D341Med (cell line): ENCODE data around the gene LRG1.

Source experiments
- DNase-seq: peaks from one replicate; pipeline ENCODE4 v3.0.0; 2012; ENCODE audit warnings: low spot score

Gene LRG1, protein sequence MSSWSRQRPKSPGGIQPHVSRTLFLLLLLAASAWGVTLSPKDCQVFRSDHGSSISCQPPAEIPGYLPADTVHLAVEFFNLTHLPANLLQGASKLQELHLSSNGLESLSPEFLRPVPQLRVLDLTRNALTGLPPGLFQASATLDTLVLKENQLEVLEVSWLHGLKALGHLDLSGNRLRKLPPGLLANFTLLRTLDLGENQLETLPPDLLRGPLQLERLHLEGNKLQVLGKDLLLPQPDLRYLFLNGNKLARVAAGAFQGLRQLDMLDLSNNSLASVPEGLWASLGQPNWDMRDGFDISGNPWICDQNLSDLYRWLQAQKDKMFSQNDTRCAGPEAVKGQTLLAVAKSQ

DNA sequence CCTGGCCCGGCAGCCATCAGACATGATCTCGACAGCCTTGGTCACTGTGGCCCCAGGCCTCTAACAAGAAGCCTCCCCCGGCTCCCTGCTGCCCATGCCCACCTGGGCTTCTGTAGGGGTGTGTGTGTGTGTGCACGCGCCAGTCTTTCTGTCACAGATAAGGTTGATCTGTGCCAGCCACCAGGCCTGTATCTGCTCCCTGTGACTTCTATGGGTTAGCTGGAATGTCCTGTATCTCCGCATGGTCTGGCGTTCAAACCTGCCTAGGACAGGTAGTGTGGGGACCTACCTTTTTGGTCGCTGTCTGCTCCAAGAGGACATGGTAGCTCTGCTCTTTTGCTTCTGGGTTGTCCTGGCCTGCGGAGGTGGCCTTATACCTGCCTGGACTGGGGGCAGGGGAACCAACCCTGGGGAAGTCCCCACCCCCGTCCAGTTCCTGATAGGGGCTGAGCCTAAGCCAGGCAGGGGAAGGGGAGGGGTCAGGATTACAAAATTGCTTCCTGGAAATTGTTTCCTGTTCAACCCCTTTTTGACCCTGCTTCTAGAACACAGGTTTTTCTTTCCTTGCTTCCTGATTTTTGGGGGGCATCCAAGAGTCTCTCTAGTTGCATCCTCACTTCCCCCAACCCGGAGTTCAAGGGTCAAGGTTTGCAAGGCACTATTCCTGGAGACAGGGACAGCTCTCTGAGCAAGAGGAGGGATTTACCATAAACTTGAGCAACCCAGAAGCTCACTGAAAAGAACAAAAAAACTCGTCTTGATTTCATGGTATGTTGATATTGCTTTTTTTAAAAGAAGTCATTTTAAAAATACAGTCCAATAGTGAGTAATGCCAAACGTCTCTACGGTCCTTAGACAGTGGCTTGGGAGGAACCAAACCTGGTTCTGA, at the start of gene LRG1:
LRG1 (minus strand) TSS at position 344 of the 889 bp plus-strand sequence; CDS start at position 321, 23 bp downstream.
- DNase-seq: no peak

DNA sequence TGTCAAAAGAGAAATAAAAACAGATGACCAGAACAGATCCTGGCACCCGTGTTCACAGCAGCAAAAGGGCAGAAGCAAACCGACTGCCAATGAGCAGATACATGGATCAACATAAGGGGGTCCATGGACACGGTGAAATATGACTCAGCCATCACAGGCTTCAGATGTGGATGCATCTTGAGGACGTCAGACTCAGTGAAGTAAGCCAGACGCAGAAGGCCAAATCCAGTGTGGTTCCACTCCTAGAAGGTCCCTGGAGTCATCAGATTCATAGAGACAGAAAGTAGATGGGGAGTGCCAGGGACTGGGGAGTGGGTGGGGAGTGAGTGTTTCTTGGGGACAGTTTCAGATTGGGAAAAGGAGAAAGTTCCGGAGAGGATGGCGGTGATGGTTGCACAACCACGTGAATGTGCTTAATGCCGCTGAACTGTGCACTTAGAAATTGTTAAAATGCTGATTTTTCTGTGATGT, 48.5 kb upstream of the LRG1 start:
- no peak for DNase-seq

DNA sequence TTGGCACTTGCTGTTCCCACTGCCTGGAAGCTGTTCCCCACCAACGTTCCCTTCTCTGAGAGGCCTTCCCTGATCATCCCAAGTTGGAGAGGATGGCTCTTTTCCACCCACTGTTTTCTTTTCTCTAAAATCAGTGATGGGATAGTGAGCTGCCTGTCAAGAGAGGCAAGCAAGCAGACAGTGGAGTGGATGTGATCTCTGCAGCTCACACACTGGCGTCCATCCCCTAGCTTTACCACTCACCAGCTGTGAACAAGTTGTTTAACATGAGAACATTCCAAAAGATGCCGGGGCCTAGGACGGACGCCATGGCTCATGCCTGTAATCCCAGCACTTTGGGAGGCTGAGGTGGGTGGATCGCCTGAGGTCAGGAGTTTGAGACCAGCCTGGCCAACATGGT, 47.7 kb upstream of the LRG1 start:
- DNase-seq: no peak

DNA sequence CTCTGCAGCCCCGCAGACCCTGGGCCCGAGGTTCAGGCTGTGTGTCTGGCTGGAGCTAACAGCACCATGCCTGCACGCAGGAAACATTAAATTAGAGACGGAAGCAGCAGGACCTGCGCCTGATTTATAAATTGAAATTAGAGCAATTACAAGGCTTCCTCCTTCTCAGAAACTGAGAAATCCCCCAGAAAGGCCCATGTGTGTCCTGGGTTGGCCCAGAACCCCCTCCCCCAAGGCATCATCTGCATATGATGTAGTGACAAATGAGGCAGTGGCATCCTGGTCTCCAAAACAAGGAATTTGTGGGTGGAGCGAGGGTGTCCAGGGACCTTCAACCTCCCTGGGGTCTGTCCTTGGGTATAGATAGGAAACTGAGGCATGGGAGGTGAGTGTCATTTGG, 46.9 kb upstream of the LRG1 start:
- DNase-seq: peak; percentile 22

DNA sequence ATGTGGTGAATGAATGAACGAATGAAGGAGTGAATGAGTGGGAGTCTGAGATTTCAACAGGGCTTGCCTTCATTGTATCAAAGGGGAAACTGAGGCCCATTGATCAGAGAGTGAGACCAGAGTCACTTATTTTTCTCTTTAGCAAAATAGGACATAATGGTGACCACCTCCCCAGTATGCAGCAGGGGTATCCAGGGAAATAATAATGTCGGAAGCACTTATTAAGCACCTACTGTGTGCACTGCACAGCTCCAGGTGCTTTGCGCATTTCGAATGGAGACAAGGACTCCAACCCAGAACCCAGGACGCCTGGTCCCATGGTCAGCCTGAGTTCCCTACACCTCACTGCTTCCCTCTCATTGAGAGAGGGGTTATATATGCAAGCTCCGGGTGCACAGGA, 46.4 kb upstream of the LRG1 start:
- DNase-seq: no peak

DNA sequence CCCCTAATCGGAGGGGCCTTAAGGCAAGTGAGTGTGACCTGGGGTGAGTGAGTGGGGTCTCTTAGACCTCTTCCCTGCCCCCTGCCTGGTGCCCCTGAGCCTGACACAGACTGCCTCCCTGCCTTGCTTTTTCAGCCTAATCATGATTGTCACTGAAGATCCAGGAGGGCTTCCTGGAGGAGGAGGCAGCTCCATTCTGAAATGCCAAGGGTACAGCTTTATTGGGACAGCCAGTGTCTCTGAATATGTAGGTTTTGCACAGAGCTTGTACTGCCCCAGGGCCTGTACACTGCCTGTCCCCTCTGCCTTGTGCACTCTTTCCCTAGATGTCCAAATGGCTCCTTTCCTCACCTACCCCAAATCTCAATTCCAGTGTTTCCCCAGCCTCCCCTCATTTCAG, 45.7 kb upstream of the LRG1 start:
- no peak for DNase-seq

DNA sequence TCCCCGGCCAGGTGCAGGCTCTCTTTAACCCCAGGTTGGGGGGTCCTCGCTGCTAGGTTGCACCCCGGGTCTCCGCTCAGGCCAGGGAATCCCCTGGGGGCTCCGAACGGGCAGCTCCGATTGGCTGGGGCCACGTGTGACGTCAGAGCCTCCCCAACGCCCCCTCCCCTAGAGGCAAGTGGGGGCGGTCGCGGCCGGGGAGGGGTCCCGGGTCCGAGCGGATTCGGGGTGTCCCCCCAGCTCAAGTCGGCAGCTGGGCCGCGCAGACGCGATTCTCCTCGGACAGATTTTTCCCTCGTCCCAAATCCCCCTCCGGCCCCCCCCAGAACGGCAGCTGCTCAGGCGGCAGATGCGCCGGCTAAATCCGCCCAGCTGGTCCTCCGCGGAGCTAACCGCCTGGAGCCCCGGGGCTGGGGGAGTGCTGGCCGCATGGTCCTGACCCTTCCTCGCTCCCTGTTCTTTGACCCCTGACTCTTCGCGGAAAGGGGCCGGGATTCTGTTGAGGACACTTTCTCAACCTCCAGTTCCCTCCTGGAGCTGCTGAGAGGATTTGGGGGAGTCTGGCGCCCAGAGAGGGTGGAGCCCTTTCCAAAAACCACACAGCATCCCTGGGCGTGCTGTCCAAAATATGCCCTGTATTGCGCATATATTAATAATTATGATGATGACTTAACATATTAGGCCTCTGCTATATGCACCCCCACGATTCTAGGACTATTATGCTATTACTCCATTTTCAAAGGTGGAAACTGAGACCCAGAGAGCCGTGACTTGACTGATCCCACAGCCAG, 45.0 kb upstream of the LRG1 start:
- DNase-seq: peak; percentile 93

DNA sequence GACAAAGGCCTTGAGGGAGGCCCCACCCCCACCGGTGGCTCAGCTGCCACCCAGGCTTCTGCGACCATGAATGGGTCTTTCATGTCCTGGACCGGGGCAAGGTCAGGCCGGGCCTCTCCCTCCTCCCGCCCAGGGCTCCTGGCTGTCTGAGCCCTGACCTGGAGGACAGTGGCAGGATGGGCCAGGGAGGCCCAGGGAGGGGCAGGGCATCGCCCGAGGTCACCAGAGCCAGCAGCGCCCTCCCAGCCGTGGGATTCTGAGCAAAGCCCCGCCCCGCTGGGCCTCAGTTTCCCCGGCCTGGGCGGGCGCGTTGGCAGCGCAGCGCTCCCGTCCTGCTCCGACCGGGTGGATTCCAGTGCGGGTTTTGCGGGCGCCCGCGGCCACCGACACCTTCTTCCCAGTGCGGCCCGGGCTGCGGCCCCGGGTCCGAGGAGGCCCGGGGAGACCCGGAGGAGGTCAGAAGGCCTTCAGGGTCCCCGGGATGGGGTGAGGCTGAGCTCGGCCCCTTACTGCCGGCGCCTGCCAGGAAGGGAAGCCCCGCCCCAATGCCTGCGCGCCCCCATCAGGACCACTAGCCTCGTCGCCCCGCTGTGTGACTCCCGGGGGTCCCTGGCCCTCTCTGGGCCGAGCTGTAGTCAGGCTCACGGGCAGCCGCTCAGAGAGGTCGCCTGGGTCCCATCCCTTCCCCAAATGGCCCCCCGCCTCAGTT, 44.3 kb upstream of the LRG1 start:
- DNase-seq: peak; percentile 88

DNA sequence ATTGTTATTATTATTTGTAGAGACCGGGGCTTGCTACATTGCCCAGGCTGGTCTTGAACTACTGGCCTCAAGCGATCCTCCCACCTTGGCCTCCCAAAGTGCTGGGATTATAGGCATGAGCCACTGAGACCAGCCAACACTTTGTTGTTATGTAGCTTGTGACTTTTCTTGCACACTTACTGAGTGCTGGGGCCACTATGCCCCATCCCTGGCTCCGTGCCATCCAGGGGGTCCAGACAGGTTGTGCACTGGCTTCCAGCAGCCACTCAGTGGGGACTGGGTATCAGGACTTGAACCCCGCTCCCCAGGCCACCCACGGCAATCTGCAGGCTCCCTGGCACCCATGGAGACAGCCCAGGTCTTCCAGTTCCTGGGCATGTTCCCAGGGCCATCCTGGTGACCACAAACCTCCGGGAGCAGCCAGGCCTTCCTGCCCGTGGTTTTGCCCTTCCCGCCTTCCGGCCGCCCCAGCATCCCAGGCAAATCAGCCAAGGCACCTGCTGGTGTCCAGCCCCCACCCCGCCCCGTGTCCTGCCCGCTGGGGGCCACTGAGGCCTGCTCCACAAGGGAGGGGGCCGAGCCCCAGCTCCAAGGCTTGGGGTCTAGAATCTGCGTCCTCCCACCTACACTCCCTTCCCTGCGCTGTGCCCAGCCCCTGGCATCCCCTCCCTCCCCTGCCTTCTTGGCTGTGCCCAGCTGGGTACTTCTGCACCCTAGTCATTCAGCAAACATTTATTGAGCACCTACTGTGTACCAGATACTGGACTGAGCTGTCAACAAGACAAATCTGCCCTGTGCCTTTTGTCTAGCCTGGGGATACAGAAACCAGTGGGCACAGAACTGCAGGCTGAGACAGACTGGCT, 43.4 kb upstream of the LRG1 start:
- DNase-seq: peak; percentile 35

DNA sequence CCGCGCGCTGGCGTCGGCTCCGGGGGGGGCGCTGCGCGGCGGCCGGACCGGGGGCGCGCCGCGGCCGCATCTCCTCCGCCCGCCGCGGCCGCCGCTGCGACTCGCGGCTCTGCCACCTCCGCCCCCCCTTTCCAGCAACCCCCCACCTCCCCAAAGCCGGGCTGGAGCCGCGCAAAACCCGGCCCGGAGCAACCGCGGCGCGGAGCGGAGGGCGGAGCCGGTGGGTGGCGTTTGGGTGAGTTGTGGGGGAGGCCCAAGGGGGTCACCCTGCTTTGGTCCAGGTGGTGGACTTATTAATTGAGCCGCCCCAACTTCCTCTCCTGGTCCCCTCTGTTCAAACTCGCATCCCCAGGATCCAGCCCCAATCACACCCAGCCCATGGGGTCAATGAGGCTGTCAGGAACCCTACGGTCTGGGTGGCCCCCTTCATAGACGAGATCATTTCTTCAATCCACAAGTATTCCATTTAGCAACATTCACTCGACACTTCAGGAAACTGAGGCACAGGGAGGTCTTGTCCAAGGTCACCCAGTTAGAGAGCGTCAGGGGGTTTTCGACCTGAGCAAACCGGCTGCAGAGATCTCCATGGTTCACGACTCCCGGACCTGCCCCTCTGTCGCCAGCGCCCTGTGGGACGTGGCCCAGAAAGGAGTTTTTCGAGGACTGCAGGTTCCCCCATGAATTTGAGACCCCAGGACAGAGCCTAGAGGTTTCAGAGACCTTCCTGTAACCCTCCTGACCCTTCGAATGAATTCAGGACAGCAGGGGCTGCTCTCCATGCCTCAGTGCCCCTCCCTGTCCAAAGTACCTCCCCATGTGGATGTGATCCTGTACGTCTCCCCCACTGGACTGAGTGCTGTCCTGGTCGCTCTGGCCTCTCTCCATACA, 42.1 kb upstream of the LRG1 start:
- DNase-seq: peak; percentile 91

DNA sequence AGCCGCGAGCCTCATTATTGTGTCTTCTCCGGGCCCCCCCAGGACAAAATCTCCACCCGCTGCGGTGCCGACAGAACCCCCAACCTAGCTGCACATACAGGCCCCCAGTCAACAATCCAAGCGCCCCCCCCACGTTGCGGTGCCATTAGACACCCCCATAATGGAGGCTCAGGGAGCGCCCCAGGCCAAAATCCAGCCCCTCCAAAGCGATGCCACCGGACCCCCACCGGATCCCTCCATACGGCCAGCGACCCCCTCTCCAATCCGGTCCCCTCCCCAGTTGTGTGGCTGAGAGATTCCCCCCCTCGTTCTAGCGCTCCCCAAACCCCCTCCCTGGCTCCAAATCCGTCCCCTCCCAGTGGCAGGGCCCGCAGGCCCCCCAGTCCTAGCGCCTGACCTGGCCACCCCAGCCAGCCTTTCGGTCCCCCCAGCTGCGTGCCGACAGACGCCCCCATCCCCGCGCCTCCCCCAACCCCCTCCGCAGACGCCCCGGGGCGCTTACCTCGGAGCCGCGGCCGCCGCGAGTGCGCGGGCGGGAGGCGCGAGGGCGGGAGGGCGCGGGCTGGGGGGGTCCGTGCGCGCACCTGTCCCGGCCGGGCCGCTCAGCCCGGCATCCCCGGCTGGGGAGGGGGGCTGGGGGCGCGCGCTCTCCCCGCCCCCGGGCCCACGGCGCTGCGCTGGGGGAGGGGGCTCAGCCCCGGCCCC, 41.3 kb upstream of the LRG1 start:
- peak; percentile 87 for DNase-seq

DNA sequence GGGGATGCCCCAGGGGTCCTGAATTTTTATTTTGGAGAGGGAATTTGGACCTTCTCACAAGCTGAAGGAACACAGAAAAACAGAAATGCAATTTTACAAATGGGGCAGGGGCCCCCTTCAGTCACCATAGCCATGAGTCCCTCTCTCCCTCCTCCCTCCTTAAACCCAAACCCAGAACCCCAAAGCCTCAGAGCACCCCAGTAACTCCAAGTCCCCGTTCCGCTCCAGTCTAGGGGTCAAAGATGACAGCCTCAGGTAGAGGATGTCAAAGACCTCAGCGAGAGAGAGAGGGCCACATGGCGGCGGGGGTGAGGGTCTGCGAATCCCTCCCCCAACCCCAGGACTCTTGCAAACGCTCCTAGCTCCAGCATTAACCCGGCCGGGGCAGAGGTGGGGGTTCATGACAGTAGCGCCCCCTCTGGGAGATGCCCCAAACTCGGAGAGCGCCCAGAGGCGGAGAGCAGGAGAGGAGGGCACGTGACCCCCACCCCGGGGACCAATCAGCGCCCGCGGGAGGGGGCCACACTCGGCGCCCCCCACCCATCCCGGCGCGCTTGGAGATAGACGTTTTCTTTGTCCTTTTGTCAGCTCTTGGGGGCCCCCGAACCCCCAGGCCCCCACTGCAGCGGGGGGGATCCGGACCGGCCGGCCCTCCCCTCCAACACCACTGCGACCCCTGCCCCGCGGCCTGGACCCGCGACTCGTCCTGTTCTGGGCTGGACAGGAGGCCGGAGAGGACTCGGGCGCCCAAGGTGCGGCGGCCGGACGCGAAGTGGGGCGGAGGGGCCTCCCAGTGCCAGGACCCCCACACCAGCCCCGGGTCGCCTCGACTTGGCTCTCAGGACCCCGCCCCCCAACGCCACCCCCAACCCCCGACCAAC, 40.4 kb upstream of the LRG1 start:
- peak; percentile 74 for DNase-seq

DNA sequence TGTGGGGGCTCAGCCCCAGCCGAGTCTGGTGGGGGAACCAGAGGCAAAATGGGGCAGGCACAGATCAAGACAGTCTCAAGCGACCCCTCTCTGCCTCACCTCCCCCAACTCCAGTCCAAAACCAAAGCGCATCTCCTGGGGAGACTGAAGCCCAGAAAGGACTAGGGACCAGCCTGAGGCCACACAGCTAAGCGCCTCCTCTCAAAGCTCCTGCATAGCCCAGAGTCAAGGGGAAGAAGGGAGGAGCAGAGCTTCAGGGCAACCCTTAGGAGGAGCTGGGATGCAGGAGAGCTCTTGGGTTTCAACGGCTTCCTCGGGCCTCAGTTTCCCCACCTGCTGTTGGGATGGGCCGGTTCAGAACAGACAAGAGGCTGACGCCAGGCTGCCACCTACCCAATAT, 39.6 kb upstream of the LRG1 start:
- DNase-seq: peak; percentile 18

DNA sequence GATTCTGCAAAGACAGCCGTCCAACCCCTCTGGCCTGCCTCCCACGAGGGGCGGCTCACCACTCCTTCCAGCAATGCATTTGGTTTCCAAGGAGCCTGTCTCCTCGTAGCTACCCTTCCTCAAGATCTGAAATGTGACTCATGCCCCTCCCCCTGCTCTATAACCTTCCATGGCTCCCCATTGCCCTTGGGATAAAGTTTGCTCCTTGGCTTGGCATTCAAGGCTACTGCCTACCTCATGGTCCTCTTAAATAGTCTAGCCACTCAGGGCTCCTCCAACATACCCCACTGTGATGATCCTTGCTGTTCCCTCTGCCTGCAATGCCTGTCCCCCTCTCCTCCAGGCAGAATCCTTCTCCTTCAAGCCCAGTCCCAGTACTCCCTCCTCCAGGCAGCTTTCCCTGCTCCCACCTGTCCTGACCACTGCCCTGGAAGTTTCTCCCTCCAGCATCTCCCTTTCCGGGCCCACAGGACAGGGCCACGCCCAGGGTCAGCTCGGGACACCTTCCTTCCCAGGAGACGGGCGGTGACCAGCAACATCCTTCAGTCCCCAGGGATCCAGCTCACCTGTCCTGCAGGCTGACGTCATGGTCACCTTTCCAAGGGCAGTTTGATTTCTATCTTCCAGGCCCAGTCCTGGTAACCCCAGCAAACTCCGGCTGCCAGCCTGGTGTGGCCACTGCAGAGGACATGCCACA, 38.9 kb upstream of the LRG1 start:
- DNase-seq: peak; percentile 12

DNA sequence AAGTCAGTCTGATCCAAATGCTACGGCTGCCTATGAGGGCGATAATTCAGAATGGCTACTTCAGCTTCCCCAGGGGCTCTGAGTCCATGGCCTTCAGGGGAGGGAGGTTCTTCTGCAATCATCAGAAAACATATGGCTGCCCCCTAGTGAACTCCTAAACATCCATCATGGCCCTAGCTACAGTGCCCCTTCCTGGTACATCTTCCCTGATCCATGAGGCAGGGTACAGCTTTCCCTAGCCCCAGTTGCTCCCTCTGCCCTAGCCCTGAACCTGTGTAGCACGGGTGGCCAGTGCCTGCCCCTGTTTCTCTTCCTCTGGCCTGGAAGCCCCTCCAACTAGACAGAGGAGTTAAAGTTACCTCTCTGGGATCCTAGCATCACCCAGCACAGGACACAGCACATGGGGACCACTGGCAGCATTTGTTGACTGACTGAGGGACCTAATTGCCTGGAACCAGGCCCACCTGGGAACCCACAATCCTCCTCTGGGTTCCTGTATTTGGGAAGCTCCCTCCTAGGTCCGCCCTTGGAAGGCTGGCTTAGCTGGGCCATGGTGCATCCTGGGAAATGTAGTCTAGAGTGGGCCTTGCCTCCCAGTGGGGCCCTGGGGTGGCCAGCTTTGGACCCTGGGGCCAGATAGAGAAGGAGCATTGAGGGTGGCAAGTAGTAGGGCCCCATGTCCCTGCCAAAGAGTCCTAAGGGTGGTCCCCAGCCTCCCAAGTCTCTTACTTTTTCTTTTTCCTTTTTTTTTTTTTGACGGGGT, 37.4 kb upstream of the LRG1 start:
- peak; percentile 43 for DNase-seq
